Endodermal cell (in vitro differentiated cells): ENCODE measurements around the gene RPS2. TPM values are rescaled to one million over a fixed set of nuclear protein-coding genes. Genes with fewer than 3 reads are reported as not detected.

Source experiments
- DNase-seq: peaks from one replicate; pipeline ENCODE4 v3.0.0-alpha.2; 2017
- H3K27ac ChIP-seq: 2 replicates; pipeline ENCODE4 v1.5.1; 2013; ENCODE audit warnings: mild to moderate bottlenecking, low read depth, low read length, moderate library complexity
- H3K27me3 ChIP-seq: 2 replicates; pipeline ENCODE4 v1.6.1; 2013; ENCODE audit warnings: mild to moderate bottlenecking, low read length, moderate library complexity; ENCODE audit not compliant: insufficient read depth, control insufficient read depth, poor library complexity, severe bottlenecking
- H3K36me3 ChIP-seq: 2 replicates; pipeline ENCODE4 v1.7.0; 2013; ENCODE audit warnings: mild to moderate bottlenecking, low read length, moderate library complexity; ENCODE audit not compliant: control insufficient read depth, insufficient read depth
- H3K4me1 ChIP-seq: one replicate; pipeline ENCODE4 v1.7.0; 2013; ENCODE audit warnings: low read length; ENCODE audit not compliant: control insufficient read depth, insufficient read depth
- H3K4me3 ChIP-seq: 2 replicates; pipeline ENCODE4 v1.5.1; 2013; ENCODE audit warnings: mild to moderate bottlenecking, low read length, moderate library complexity
- H3K9ac ChIP-seq: 2 replicates; pipeline ENCODE4 v1.6.1; 2013; ENCODE audit warnings: mild to moderate bottlenecking, low read length, moderate library complexity; ENCODE audit not compliant: poor library complexity, severe bottlenecking; ENCODE audit errors: extremely low read depth
- H3K9me3 ChIP-seq: 2 replicates; pipeline ENCODE4 v1.6.1; 2013; ENCODE audit warnings: mild to moderate bottlenecking, low read length, moderate library complexity; ENCODE audit not compliant: control insufficient read depth
- H3K27ac Mint-ChIP-seq: 2 replicates; pipeline ENCODE4 v1.8.0; 2020; ENCODE audit warnings: mixed read lengths
- H3K27me3 Mint-ChIP-seq: 2 replicates; pipeline ENCODE4 v1.8.0; 2021; ENCODE audit warnings: mild to moderate bottlenecking, mixed read lengths; ENCODE audit not compliant: insufficient read depth
- H3K36me3 Mint-ChIP-seq: 2 replicates; pipeline ENCODE4 v1.8.0; 2020; ENCODE audit warnings: low read depth, mixed read lengths
- H3K4me1 Mint-ChIP-seq: 2 replicates; pipeline ENCODE4 v1.8.0; 2020; ENCODE audit warnings: mixed read lengths
- H3K4me3 Mint-ChIP-seq: 2 replicates; pipeline ENCODE4 v1.8.0; 2020; ENCODE audit warnings: mild to moderate bottlenecking, moderate library complexity, mixed read lengths
- H3K9me3 Mint-ChIP-seq: 2 replicates; pipeline ENCODE4 v1.8.0; 2020; ENCODE audit warnings: mild to moderate bottlenecking, mixed read lengths
- WGBS, 2 experiments: methylation state at CpG; one replicate each; pipeline versions ENCODE4 v1.1.5 to v1.1.7; 2013; ENCODE audit warnings: missing lambda C conversion rate in 2 of 2, mixed read lengths in 1 of 2; ENCODE audit not compliant: insufficient coverage in 1 of 2, insufficient read length in 1 of 2; 5-methylcytosine and 5-hydroxymethylcytosine counted together
- total RNA-seq, 2 donors: library from RNA; stranded (reverse); fragmentation: NEBNext Ultra II Directional in 1 of 2; extraction: Animal tissue kit (Norgen Biotek cat#: 25700) in 1 of 2; gene quantifications; 2 replicates in 1 of 2; 3 replicates in 1 of 2; pipeline ENCODE4 v1.2.1, GENCODE V29; 2021
- TF ChIP-seq, protein P1 (sequence below): fragments of 200-600 bp; sonication (generic); conservative IDR thresholded peaks from 2 replicates; pipeline ENCODE4 v1.5.0; 2021; ENCODE audit warnings: antibody characterized with exemption, mild to moderate bottlenecking

RPS2 gene
- total RNA-seq, 2 donors from 2014 or later: 3,064 to 3,492 TPM

DNA sequence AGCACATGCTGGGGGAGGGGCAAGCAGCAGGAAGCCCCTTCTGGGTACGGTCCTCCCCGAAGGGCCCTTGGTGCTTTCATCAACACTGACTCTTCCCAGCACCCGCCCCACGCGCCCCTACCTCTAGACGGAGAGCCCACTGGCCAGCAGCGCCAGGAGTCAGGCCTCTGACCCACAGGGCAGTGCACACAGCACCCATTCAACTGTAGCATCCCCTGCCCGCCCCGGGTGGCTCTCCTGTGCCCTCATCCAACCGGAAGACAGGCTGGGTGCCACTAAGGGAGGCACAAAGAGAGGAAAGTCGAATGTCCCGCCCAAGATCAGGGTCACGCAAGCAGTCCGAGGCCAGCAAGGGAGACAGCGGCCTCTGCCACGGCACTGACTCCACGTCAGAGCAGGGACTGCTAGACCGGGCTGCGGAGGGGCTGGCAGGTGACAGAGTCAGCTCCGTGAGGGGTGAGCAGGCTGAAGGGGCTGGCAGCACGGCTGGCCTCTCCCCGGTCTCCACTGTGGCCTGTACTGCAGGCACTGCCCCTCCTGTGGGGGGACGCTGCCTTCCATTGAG is 31.4 kb downstream of the RPS2 start:
- peaks cover 27% of the 10 kb centered on the region for H3K27me3 Mint-ChIP-seq
- Histone ChIP-seq H3K4me3 (no peak overlapping the region), H3K9ac (no peak overlapping the region), H3K9me3 (no peaks in the 10 kb centered on the region), H3K36me3 (peaks cover 4% of the 10 kb centered on the region), H3K4me1 (no peaks in the 10 kb centered on the region), H3K27ac (no peak overlapping the region), H3K27me3 (peaks cover 13% of the 10 kb centered on the region)
- DNase-seq: peak; percentile 47
- WGBS, 2 experiments: 83 to 84% methylated on average over 9 to 23 of the region's 23 CpGs
- peaks cover 9% of the 10 kb centered on the region for H3K36me3 Mint-ChIP-seq
- H3K27ac Mint-ChIP-seq: no peak overlapping the region
- TF ChIP-seq, protein P1, sequence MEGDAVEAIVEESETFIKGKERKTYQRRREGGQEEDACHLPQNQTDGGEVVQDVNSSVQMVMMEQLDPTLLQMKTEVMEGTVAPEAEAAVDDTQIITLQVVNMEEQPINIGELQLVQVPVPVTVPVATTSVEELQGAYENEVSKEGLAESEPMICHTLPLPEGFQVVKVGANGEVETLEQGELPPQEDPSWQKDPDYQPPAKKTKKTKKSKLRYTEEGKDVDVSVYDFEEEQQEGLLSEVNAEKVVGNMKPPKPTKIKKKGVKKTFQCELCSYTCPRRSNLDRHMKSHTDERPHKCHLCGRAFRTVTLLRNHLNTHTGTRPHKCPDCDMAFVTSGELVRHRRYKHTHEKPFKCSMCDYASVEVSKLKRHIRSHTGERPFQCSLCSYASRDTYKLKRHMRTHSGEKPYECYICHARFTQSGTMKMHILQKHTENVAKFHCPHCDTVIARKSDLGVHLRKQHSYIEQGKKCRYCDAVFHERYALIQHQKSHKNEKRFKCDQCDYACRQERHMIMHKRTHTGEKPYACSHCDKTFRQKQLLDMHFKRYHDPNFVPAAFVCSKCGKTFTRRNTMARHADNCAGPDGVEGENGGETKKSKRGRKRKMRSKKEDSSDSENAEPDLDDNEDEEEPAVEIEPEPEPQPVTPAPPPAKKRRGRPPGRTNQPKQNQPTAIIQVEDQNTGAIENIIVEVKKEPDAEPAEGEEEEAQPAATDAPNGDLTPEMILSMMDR: no peak
- H3K4me1 Mint-ChIP-seq: peaks cover 2% of the 10 kb centered on the region
- no peaks in the 10 kb centered on the region for H3K9me3 Mint-ChIP-seq
- H3K4me3 Mint-ChIP-seq: no peak overlapping the region

DNA sequence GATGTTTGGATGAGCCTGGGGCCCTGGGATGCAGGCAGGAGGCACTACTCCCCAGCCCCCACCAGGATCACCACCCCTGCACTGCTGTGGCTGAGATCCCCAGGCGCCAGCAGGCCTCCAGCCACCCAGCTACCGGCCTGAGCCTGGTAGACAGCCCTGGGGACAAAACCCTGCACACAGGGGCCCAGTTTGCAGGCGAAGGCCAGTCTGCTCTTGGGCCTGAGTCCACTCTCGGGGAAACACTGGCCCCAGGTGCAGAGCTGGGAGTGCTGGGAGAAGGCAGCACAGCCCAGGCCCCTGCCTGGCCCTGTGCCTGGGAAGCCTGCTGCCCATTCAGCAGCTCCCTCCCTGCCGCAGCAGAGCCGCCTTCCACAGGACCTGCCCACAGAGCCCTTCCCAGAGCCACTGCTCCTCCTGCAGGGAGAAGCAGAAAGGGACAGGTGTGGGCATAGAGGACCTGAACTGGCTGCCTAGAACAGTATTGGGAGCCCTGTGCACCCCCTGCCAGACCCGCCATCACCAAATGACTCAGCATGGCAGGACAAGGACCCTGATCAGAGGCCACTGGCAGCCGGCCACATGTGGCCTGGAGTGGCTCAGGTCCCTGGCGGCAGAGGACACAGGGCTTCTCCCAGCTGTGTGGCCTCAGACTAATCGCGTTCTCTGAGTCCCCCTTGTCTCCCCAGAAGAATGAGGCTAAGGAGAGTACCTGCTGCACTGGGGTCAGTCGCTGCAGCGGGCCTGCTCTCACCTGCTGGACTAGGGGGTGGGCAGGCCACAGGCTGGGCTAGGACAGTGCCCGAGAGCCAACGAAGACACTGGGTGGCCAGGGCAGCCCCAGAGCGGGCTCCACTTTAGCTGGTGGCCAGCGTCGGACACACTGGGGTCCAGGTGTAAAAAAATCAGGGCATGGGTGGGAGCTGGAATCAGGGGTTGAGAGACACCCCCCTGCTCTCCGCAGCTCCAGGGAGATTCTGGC is 32.3 kb downstream of the RPS2 start:
- TF ChIP-seq, protein P1: peak; percentile 63
- Histone ChIP-seq H3K4me3 (no peak overlapping the region), H3K36me3 (no peaks in the 10 kb centered on the region), H3K27ac (no peak overlapping the region), H3K4me1 (no peaks in the 10 kb centered on the region), H3K27me3 (peaks cover 13% of the 10 kb centered on the region), H3K9me3 (no peaks in the 10 kb centered on the region), H3K9ac (no peak overlapping the region)
- H3K9me3 Mint-ChIP-seq: no peaks in the 10 kb centered on the region
- WGBS, 2 experiments: 84 to 93% methylated on average over 16 to 19 of the region's 19 CpGs
- no peak overlapping the region for H3K4me3 Mint-ChIP-seq
- H3K4me1 Mint-ChIP-seq: peaks cover 2% of the 10 kb centered on the region
- DNase-seq: peak; percentile 86
- H3K36me3 Mint-ChIP-seq: peaks cover 6% of the 10 kb centered on the region
- peaks cover 30% of the 10 kb centered on the region for H3K27me3 Mint-ChIP-seq
- H3K27ac Mint-ChIP-seq: no peak overlapping the region

DNA sequence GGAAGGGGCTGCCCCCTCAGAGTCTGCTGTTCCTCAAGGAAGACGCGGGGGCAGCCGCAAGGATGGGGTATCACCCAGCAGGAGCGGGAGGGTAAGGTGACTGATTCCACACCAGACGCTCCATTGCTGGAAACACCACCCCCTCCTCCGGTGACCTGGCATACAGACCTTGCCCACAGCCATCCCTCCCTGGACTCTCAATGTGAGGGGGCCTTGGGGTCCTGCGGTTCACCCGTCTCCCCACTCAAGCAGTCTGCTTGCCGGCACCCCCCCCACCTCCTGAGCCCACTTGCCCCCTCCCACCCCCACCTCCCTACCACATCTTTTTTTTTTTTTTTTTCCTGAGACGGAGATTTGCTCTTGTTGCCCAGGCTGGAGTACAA is 34.3 kb downstream of the RPS2 start:
- peaks cover 13% of the 10 kb centered on the region for H3K27me3 ChIP-seq
- Mint-ChIP-seq H3K27me3 (peaks cover 36% of the 10 kb centered on the region), H3K36me3 (no peaks in the 10 kb centered on the region), H3K4me1 (peaks cover 2% of the 10 kb centered on the region), H3K4me3 (no peak overlapping the region), H3K9me3 (no peaks in the 10 kb centered on the region), H3K27ac (no peak overlapping the region)
- no peak for DNase-seq
- H3K9ac ChIP-seq: no peak overlapping the region
- no peak overlapping the region for H3K27ac ChIP-seq
- no peaks in the 10 kb centered on the region for H3K9me3 ChIP-seq
- 86% methylated on average over 9 of the region's 10 CpGs; no CpG with 5 or more reads in 1 of the 2 experiments for WGBS, 2 experiments
- TF ChIP-seq, protein P1: no peak
- H3K4me3 ChIP-seq: no peak overlapping the region
- H3K36me3 ChIP-seq: no peaks in the 10 kb centered on the region
- H3K4me1 ChIP-seq: no peaks in the 10 kb centered on the region
